Esophagus muscularis mucosa (tissue), 3 donors: ENCODE measurements around the gene DAB2IP.

Experiments
- POLR2A ChIP-seq: fragments of 450-650 bp; IDR thresholded peaks from one replicate; pipeline ENCODE4 v1.6.1; 2017; ENCODE audit warnings: antibody characterized with exemption, moderate library complexity, mild to moderate bottlenecking, low read depth
- TF ChIP-seq, protein P1 (sequence below), 3 experiments: fragments of 200-600 bp in 2 of 3; fragments of 450-650 bp in 1 of 3; sonication (generic) in 2 of 3; IDR thresholded peaks; one replicate each; pipeline ENCODE4 v1.5.1; 2017 to 2019; ENCODE audit warnings: antibody characterized with exemption in 3 of 3, mild to moderate bottlenecking in 2 of 3, moderate library complexity in 1 of 3

DNA sequence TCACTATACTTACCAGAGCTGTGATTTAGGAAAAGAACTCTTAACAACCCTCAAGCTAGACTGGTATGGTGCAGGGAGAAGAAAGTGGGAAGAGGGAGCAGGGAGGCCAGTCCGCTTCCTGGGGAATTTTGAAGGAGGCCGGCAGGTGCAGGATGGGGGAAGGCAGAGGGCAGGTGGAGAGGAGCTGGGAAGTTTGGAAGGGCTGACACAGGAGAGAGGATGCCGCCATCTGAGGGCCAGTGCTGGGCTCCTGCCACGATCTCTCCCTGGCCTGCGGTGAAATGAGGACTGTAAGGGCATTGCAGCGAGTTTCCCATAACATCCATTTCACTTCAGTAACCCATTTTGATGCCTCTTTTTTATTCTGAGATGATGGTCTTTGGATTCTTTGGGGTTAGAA, 8.9 kb downstream of the DAB2IP start:
- TF ChIP-seq, protein P1, sequence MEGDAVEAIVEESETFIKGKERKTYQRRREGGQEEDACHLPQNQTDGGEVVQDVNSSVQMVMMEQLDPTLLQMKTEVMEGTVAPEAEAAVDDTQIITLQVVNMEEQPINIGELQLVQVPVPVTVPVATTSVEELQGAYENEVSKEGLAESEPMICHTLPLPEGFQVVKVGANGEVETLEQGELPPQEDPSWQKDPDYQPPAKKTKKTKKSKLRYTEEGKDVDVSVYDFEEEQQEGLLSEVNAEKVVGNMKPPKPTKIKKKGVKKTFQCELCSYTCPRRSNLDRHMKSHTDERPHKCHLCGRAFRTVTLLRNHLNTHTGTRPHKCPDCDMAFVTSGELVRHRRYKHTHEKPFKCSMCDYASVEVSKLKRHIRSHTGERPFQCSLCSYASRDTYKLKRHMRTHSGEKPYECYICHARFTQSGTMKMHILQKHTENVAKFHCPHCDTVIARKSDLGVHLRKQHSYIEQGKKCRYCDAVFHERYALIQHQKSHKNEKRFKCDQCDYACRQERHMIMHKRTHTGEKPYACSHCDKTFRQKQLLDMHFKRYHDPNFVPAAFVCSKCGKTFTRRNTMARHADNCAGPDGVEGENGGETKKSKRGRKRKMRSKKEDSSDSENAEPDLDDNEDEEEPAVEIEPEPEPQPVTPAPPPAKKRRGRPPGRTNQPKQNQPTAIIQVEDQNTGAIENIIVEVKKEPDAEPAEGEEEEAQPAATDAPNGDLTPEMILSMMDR (IDR thresholded peaks at IDR 0.05): no peak
- no peak for TF ChIP-seq POLR2A
